GM23248 (cell line): ENCODE results near the gene SLC25A1.

ENCODE experiments used
- EZH2 ChIP-seq: fragments of 200-600 bp; sonication (generic); IDR thresholded peaks from 2 replicates; pipeline ENCODE4 v1.6.1; 2018; ENCODE audit warnings: antibody characterized with exemption, mild to moderate bottlenecking; ENCODE audit not compliant: insufficient read depth, poor library complexity, severe bottlenecking
- EZH2phosphoT487 ChIP-seq: fragments of 200-600 bp; sonication (generic); IDR thresholded peaks from 2 replicates; pipeline ENCODE4 v1.6.1; 2018; ENCODE audit warnings: antibody characterized with exemption, moderate library complexity, mild to moderate bottlenecking, low read depth; ENCODE audit not compliant: insufficient read depth

DNA sequence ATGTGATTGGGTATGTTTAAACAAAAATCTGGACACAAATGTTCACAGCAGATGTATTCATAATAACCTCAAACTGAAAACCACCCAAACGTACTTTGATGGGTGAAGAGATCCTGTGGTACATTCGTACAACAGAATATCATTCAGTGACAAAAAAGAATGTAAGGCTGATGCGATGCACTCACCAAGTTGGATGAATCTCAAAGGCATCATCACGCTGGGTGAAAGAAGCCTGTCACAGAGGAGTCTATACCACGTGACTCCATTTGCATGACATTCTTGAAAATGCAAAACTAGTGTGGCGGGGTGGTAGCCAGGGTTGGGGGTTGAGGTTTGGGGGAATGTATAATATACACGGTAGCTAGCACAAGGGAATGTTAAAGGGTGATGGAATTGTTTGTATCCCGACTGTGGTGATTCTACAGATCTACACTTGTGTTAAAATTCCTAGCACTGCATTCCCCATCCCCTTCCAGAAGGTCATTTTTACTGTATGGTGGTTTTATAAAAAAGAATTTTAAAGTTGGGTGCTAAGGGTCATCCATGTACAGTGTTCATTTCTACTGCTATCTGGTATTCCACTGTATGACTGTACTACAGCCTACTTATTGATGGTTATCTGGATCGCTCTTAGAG lies 35.0 kb upstream of the SLC25A1 start:
- TF ChIP-seq EZH2phosphoT487 (no peak), EZH2 (no peak)
